ENCODE data around the gene KLC4.

Gene KLC4

GRCh38 chr6:43059168-43060033 is at the start of gene KLC4, which contains the start of gene MRPL2:
KLC4 (plus strand) TSS chr6:43059631; CDS start chr6:43061336, 1,705 bp downstream.
MRPL2 (minus strand) TSS chr6:43059434; CDS start chr6:43059381, 53 bp downstream.
- peak; percentile 93 to 95 for DNase-seq (ENCODE audit: extremely low read depth in 1 of 2, low read depth in 1 of 2)

GRCh38 chr6:43011207-43011606 is 48.2 kb upstream of the KLC4 start:
- DNase-seq (ENCODE audit: extremely low read depth in 1 of 2, low read depth in 1 of 2): no peak

GRCh38 chr6:43012364-43012763 is 47.1 kb upstream of the KLC4 start:
- no peak for DNase-seq (ENCODE audit: extremely low read depth in 1 of 2, low read depth in 1 of 2)

DNA sequence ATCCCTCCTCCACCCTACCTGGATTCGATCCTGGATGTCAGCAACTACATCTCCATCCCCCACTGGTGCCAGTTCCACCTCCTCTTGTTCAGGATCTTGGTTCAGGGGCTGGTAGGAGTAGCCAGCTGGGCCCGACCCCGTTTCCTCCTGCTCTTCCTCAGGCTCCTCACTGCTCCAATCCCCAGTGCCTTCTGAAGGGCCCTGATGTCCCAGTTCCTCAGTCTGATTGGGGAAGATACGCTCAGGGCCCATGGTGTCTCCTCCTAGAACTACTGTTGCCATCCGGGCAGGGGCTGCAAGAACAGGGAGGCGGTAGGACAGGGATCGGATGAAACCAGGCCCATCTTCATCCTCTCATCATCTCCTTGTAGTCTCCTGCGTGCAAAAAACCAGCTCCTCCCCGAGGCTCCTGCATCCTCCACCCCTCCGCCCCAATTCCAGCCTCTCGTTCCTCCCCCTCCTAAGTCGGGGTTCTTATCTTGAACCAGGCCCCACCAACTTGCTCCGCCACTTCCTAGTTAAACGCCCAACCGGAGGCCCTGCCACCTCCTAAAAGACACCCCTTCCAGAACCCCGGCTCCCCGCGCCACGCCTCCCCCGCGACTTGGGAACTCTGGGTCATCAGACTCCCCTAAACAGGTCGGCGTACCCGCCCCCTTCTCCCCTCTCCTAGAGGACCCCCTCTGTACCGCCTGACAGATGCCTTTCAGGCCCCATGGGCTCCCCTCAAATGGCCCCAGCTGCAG is 46.2 kb upstream of the KLC4 start:
- DNase-seq (ENCODE audit: extremely low read depth in 1 of 2, low read depth in 1 of 2): no peak

- peak; percentile 98 to 99 for DNase-seq (ENCODE audit: extremely low read depth in 1 of 2, low read depth in 1 of 2)
These were observed 45.5 kb upstream of the KLC4 start, which contains the start of the genes KLHDC3 and MEA1 for GRCh38 chr6:43013843-43014433. KLHDC3 (plus strand) TSS chr6:43014249; CDS start chr6:43017193, 2,944 bp downstream. MEA1 (minus strand) TSS chr6:43013946; CDS start chr6:43013813, 133 bp downstream.

GRCh38 chr6:43014434-43014909 is 45.0 kb upstream of the KLC4 start:
- no peak for DNase-seq (ENCODE audit: extremely low read depth in 1 of 2, low read depth in 1 of 2)

DNA sequence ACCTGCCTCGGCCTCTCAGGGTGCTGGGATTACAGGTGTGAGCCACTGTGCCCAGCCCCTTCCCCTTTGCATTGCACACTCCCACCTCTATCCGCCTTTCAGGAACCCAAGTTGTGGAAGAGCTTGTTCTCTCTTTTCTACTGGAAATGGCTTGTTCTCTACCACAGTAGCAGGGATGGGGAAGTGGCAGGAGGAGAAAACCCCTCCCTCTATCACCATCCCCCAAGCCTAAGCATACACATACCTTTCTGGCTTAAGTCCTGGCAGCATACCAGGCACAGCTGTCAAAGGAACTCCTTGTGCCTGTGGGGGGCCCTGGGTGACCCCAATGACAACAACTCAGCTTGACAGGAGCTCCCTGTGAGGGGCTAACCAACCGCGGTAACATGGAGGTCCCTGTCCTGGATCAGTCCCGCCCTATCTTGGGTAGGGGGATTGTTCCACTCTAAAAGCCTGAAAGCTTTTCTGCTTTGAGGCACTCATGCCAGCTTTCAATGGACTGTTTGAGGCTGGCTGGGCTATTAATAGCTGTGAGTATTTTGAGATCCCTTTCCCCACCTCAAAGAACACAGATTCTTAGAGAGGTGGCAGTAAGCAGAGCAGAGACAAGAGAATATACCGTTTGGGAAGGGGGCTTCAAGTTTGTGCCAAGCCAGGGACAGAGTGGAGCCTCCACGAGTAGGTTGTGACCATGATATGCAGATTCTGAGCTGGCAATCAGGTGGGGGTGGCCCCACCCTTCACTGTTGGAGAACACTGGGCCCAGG is 43.1 kb upstream of the KLC4 start:
- no peak for DNase-seq (ENCODE audit: extremely low read depth in 1 of 2, low read depth in 1 of 2)

DNA sequence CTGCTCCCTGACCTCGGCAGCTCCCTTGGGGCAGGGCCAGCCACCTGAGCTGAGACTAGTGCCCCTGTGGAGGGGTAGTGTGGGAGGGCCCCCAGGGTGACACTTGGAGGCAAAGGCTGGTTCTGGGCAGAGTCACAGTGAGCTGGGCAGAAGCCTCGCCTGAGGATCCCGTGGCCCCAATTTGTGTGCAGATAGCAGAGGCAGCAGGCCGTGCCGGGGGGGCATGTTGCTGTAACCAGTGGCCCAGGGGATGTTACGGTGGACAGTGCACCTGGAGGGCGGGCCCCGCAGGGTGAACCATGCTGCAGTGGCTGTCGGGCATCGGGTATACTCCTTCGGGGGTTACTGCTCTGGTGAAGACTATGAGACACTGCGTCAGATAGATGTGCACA is 42.5 kb upstream of the KLC4 start:
- no peak for DNase-seq (ENCODE audit: extremely low read depth in 1 of 2, low read depth in 1 of 2)

DNA sequence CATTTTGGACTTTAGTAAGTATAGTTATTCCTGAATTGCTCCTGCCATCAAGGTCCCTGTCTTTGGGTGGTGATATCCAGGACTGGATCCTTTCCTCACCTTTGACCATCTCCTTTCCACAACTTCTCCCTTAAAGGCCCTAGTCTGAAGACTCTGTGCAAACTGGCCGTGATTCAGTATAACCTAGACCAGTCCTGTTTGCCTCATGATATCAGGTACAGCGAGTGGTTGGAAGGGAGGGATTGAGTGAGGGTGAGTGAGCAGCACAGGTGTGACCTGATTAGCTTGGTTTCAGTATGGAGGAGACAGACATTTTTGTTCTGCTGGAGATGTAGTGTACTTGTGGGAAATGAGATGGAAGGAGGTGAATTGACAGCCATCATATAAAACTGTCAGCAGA is 40.3 kb upstream of the KLC4 start:
- DNase-seq (ENCODE audit: extremely low read depth in 1 of 2, low read depth in 1 of 2): no peak

GRCh38 chr6:43020052-43020705 is 39.3 kb upstream of the KLC4 start:
- no peak for DNase-seq (ENCODE audit: extremely low read depth in 1 of 2, low read depth in 1 of 2)

GRCh38 chr6:43020847-43021246 is 38.6 kb upstream of the KLC4 start:
- DNase-seq (ENCODE audit: extremely low read depth in 1 of 2, low read depth in 1 of 2): no peak

- peak; percentile 50 to 52 for DNase-seq (ENCODE audit: extremely low read depth in 1 of 2, low read depth in 1 of 2)
These were observed 38.0 kb upstream of the KLC4 start, which contains the start of gene RRP36 for GRCh38 chr6:43021270-43022047. RRP36 (plus strand) TSS chr6:43021623; CDS start chr6:43021655, 32 bp downstream.

GRCh38 chr6:43024436-43024835 is 35.0 kb upstream of the KLC4 start:
- peak in 1 of 2 donors; percentile 5 for DNase-seq (ENCODE audit: extremely low read depth in 1 of 2, low read depth in 1 of 2)

GRCh38 chr6:43026365-43026764 is 33.1 kb upstream of the KLC4 start:
- DNase-seq (ENCODE audit: extremely low read depth in 1 of 2, low read depth in 1 of 2): no peak

DNA sequence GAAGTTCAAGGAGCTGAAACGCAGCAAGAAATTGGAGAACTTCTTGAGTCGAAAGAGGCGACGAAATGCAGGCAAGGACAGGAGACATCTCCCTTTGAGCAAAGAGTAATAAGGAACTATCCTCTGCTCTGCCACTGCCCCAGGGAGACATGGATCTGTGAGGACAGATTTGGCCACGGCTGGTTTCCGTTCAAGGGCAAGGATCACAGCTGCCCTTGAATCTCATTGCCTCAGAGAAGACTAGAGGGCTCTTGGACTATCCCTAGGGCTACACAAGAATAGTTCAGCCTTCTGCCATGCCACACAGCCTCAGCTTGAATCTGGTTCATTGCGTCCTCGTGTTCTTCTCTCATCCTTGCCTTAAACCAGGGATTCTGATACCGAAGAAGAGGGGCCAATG is 30.3 kb upstream of the KLC4 start:
- no peak for DNase-seq (ENCODE audit: extremely low read depth in 1 of 2, low read depth in 1 of 2)

DNA sequence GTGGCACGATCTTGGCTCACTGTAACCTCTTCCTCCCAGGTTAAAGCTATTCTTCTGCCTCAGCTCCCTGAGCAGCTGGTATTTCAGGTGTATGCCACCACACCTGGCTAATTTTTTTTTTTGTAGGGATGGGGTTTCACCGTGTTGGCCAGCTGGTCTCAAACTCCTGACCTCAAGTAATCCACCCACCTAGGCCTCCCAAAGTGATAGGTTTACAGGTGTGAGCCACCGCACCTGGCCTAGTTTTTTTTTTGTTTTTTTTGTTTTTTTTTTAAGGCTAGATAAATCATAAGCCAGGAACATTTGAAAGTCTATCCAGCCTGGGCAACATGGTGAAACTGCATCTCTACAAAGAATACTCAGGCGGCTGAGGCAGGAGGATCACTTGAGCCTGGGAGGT is 27.1 kb upstream of the KLC4 start:
- no peak for DNase-seq (ENCODE audit: extremely low read depth in 1 of 2, low read depth in 1 of 2)

- DNase-seq (ENCODE audit: extremely low read depth in 1 of 2, low read depth in 1 of 2): no peak
These were observed 25.8 kb upstream of the KLC4 start for GRCh38 chr6:43033496-43034189.

DNA sequence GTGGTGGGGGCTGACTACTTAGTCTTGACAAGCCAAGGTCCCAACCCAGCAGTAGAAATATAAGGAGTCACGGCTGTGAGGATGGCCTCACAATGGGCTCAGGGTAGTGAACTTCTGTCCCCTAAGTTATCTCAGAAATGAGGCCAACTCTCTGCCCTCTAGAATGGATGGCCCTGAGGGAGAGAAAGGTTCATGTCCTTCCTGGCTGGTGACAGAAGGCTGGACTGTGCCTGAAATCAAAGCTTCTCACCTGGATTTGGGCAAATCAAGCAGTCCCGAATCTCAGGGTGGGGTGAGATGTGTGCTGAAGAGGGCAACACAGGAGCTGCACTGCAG is 25.3 kb upstream of the KLC4 start:
- DNase-seq (ENCODE audit: extremely low read depth in 1 of 2, low read depth in 1 of 2): no peak

All from stimulated activated CD8-positive, alpha-beta memory T cell treated with anti-CD3 and anti-CD28 coated beads, Interleukin-7, amount 100 ng/mL, for 48 hours (primary cell).